ENCODE results near the gene FAM222B. TPM values are rescaled to one million over a fixed set of nuclear protein-coding genes. Genes with fewer than 3 reads are reported as not detected.

Gene FAM222B
- total RNA-seq, 5 donors from 2014 or later (not counting 1 experiment from before 2014, with no cell fraction given), result 17.6 to 23.4 (median 23.3) TPM

DNA sequence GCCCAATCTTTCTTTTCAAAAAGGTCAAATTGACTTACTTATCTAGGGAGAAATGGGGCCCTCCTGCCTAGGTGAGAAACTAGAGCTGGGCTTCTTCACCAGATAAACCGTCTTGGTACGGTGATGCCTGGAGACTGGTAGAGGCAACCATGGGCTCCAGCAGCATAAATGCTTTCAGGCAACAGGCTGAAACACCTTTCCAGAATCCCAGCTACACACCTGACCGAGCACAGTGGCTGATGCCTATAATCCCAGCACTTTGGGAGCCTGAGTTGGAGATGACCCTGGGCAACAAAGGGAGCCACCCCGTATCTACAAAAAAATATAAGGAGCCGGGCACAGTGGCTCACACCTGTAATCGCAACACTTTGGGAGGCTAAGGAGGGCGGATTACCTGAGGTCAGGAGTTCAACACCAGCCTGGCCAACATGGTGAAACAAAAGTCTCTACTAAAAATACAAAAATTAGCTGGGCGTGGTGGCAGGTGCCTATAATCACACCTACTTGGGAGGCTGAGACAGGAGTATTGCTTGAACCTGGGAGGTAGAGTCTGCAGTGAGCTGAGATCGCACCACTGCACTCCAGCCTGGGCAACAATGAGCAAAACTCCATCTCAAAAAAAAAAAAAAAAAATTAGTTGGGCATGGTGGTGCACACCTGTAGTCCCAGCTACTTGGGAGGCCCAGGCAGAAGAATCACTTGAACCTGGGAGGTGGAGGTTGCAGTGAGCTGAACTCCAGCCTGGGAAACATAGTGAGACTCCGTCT is 90.8 kb downstream of the FAM222B start:
- H3K36me3 Mint-ChIP-seq, result peaks cover 4% of the 10 kb centered on the region
- no peaks in the 10 kb centered on the region for H3K9me3 Mint-ChIP-seq
- WGBS (ENCODE audit: insufficient coverage), result 100% methylated on average over 2 of the region's 10 CpGs
- Histone ChIP-seq H3K9me3 (no peaks in the 10 kb centered on the region), H3K4me3 (ENCODE audit: control insufficient read depth in 1 of 2, extremely low read depth in 1 of 2, low read length in 1 of 2) (no peak overlapping the region), H3K4me1 (ENCODE audit: control insufficient read depth in 1 of 2, extremely low read depth in 1 of 2, insufficient read depth in 2 of 2, low read length in 2 of 2) (peaks cover 0 to 11% of the 10 kb centered on the region in 2 experiments), H3K27ac (ENCODE audit: low read length) (no peak overlapping the region), H3K27me3 (replicated peaks in 1 of 2; ENCODE audit: control insufficient read depth in 2 of 2, extremely low read depth in 1 of 2, insufficient read depth in 2 of 2, low read length in 1 of 2) (no peaks in the 10 kb centered on the region), H3K36me3 (ENCODE audit: control insufficient read depth in 2 of 2, extremely low read depth in 1 of 2, insufficient read depth in 1 of 2, low read length in 1 of 2) (peaks cover 13 to 17% of the 10 kb centered on the region in 2 donors)
- H3K4me1 Mint-ChIP-seq, result peaks cover 5 to 8% (median 8%) of the 10 kb centered on the region in 3 donors
- no peak overlapping the region for H3K27ac Mint-ChIP-seq
- CTCF ChIA-PET, result interaction anchor here (0.6 to 12.2 kb wide), 10 partner anchors 11 to 288 kb away, joined by 3 to 197 read pairs (median 4); partner anchors contain the start of genes NEK8 (in 1 of the 2), RPL23A (in 1 of the 2) and TLCD1 (in 1 of the 2)
- ATAC-seq (replicated peaks in 1 of 4) (no peak), DNase-seq (no peak)
- POLR2A ChIA-PET, result interaction anchor here (0.5 to 0.7 kb wide), 3 partner anchors 11 to 76 kb away, joined by 3 to 4 read pairs (median 3); partner anchors contain the start of gene TLCD1 (in 1 of the 2)
- no peak overlapping the region for H3K4me3 Mint-ChIP-seq
- H3K27me3 Mint-ChIP-seq, result no peaks in the 10 kb centered on the region

DNA sequence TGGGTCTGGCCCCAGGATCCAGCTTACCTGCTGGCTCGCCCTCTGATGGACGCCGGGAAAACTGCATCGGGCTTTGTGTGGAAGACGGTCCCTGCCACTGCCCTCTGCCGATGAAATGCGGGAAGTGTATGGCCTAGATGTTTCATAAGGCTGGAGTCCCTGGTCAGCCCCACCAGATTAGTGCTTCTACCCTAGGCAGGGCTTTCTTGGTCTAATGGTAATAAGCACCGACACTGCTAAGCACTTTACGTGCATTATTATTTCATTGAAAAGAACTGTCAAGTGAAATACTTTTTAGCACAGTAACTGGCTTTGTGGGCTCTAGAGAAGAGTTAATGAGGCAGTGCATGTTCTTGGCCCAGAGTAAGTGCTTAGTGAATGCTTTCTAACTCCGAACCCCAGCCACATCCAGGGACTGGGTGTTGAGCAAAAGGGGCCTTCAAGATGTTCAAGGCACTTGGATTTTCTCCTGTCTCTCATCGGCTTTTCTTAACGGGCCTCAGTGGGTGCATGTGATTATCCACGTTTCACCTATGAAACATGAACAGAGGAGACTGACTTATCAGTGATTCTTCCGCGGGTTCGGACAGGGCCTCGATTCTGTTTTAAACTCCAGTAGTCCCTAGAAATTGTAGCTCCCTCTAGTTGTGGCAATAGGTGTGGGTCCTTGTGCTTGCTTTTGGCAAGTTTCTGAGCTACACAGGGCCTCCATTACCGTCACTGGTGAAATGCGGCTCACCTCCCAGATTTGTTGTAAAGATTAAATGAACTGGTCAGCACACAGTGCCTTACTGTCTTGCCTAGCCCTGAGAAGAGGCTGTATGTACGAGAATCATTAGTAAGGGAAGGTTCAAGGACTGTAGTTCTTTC is 92.2 kb downstream of the FAM222B start:
- Histone ChIP-seq H3K27ac (ENCODE audit: low read length) (no peak overlapping the region), H3K4me3 (ENCODE audit: control insufficient read depth in 1 of 2, extremely low read depth in 1 of 2, low read length in 1 of 2) (no peak overlapping the region), H3K27me3 (replicated peaks in 1 of 2; ENCODE audit: control insufficient read depth in 2 of 2, extremely low read depth in 1 of 2, insufficient read depth in 2 of 2, low read length in 1 of 2) (no peaks in the 10 kb centered on the region), H3K9me3 (no peaks in the 10 kb centered on the region), H3K36me3 (ENCODE audit: control insufficient read depth in 2 of 2, extremely low read depth in 1 of 2, insufficient read depth in 1 of 2, low read length in 1 of 2) (peaks cover 13 to 17% of the 10 kb centered on the region in 2 donors), H3K4me1 (ENCODE audit: control insufficient read depth in 1 of 2, extremely low read depth in 1 of 2, insufficient read depth in 2 of 2, low read length in 2 of 2) (peaks cover 9 to 25% of the 10 kb centered on the region in 2 experiments)
- peaks cover 5 to 20% (median 20%) of the 10 kb centered on the region in 3 donors for H3K4me1 Mint-ChIP-seq
- ChIA-PET POLR2A (interaction anchor here (1.0 to 1.3 kb wide), 5 partner anchors 21 to 31 kb away, joined by 3 to 10 read pairs (median 4); partner anchors contain the start of genes NEK8 (in 1 of the 2), RPL23A (in 1 of the 2) and TLCD1 (in 1 of the 2)), CTCF (interaction anchor here (0.6 to 12.2 kb wide), 14 partner anchors 13 to 212 kb away, joined by 3 to 197 read pairs (median 3); partner anchors contain the start of genes NEK8 (in 2 of the 2), TLCD1 (in 2 of the 2), BLTP2 (in 1 of the 2) and FAM222B (in 1 of the 2))
- no peaks in the 10 kb centered on the region for H3K9me3 Mint-ChIP-seq
- H3K4me3 Mint-ChIP-seq, result no peak overlapping the region
- peaks cover 4% of the 10 kb centered on the region for H3K36me3 Mint-ChIP-seq
- H3K27ac Mint-ChIP-seq, result peak overlapping the region in 1 of 2 donors; percentile 58
- peak; percentile 82 to 92 (median 86) for ATAC-seq (replicated peaks in 1 of 4)
- peak; percentile 66 to 94 (median 83) for DNase-seq
- 34% methylated on average over 12 of the region's 20 CpGs for WGBS (ENCODE audit: insufficient coverage)
- no peaks in the 10 kb centered on the region for H3K27me3 Mint-ChIP-seq

DNA sequence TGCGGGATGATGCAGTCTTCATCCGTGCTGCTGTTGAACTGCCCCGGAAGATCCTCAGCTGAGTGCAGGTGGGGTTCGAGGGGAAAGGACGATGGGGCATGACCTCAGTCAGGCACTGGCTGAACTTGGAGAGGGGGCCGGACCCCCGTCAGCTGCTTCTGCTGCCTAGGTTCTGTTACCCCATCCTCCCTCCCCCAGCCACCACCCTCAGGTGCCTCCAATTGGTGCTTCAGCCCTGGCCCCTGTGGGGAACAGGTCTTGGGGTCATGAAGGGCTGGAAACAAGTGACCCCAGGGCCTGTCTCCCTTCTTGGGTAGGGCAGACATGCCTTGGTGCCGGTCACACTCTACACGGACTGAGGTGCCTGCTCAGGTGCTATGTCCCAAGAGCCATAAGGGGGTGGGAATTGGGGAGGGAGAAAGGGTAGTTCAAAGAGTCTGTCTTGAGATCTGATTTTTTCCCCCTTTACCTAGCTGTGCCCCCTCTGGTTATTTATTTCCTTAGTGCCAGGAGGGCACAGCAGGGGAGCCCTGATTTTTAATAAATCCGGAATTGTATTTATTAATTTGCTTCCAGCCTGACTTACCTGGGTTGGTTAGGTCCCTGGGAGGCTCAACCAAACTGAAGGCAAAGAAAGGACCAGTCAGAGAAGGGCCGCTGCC is 92.9 kb downstream of the FAM222B start:
- peak in 1 of 4 experiments; percentile 2 for ATAC-seq (replicated peaks in 1 of 4)
- 69% methylated on average over 6 of the region's 11 CpGs for WGBS (ENCODE audit: insufficient coverage)

DNA sequence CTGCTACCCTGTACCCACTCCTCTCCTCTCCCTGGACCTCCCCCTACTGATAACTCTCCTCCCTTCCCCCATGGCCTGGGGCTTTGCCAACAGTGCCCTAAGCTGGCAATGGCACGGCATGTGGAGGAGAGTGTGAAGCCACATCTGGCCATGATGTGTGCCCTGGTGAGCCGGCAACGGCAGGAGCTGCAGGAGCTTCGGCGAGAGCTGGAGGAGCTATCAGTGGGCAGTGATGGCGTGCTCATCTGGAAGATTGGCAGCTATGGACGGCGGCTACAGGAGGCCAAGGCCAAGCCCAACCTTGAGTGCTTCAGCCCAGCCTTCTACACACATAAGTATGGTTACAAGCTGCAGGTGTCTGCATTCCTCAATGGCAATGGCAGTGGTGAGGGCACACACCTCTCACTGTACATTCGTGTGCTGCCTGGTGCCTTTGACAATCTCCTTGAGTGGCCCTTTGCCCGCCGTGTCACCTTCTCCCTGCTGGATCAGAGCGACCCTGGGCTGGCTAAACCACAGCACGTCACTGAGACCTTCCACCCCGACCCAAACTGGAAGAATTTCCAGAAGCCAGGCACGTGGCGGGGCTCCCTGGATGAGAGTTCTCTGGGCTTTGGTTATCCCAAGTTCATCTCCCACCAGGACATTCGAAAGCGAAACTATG is 93.6 kb downstream of the FAM222B start:
- WGBS (ENCODE audit: insufficient coverage), result 96% methylated on average over 15 of the region's 18 CpGs
- Mint-ChIP-seq H3K4me1 (peaks cover 5 to 30% (median 25%) of the 10 kb centered on the region in 3 donors), H3K27me3 (no peaks in the 10 kb centered on the region), H3K27ac (no peak overlapping the region), H3K36me3 (peaks cover 4% of the 10 kb centered on the region), H3K4me3 (no peak overlapping the region), H3K9me3 (no peaks in the 10 kb centered on the region)
- Histone ChIP-seq H3K4me3 (ENCODE audit: control insufficient read depth in 1 of 2, extremely low read depth in 1 of 2, low read length in 1 of 2) (no peak overlapping the region), H3K27me3 (replicated peaks in 1 of 2; ENCODE audit: control insufficient read depth in 2 of 2, extremely low read depth in 1 of 2, insufficient read depth in 2 of 2, low read length in 1 of 2) (no peaks in the 10 kb centered on the region), H3K9me3 (no peaks in the 10 kb centered on the region), H3K36me3 (ENCODE audit: control insufficient read depth in 2 of 2, extremely low read depth in 1 of 2, insufficient read depth in 1 of 2, low read length in 1 of 2) (peaks cover 13 to 17% of the 10 kb centered on the region in 2 donors), H3K27ac (ENCODE audit: low read length) (no peak overlapping the region), H3K4me1 (ENCODE audit: control insufficient read depth in 1 of 2, extremely low read depth in 1 of 2, insufficient read depth in 2 of 2, low read length in 2 of 2) (peaks cover 16 to 38% of the 10 kb centered on the region in 2 experiments)
- ATAC-seq (replicated peaks in 1 of 4) (no peak), DNase-seq (no peak)
- ChIA-PET POLR2A (interaction anchor here in 1 of 2 donors (1.0 kb wide), 1 partner anchor 29 kb away, joined by 4 read pairs; the partner anchor contains the start of gene RPL23A), CTCF (interaction anchor here (0.6 to 12.2 kb wide), 6 partner anchors 13 to 202 kb away, joined by 3 to 197 read pairs (median 6); partner anchors contain the start of genes NEK8 (in 2 of the 2), TLCD1 (in 2 of the 2), RPL23A (in 1 of the 2) and SUPT6H (in 1 of the 2))

More for the DNA sequence above, 92.9 kb downstream of the FAM222B start:
- H3K4me1 Mint-ChIP-seq, result peaks cover 5 to 28% (median 25%) of the 10 kb centered on the region in 3 donors
- Histone ChIP-seq H3K9me3 (no peaks in the 10 kb centered on the region), H3K4me1 (ENCODE audit: control insufficient read depth in 1 of 2, extremely low read depth in 1 of 2, insufficient read depth in 2 of 2, low read length in 2 of 2) (peaks cover 16 to 33% of the 10 kb centered on the region in 2 experiments), H3K27me3 (replicated peaks in 1 of 2; ENCODE audit: control insufficient read depth in 2 of 2, extremely low read depth in 1 of 2, insufficient read depth in 2 of 2, low read length in 1 of 2) (no peaks in the 10 kb centered on the region), H3K4me3 (ENCODE audit: control insufficient read depth in 1 of 2, extremely low read depth in 1 of 2, low read length in 1 of 2) (no peak overlapping the region), H3K27ac (ENCODE audit: low read length) (no peak overlapping the region), H3K36me3 (ENCODE audit: control insufficient read depth in 2 of 2, extremely low read depth in 1 of 2, insufficient read depth in 1 of 2, low read length in 1 of 2) (peaks cover 13 to 17% of the 10 kb centered on the region in 2 donors)
- H3K4me3 Mint-ChIP-seq, result no peak overlapping the region
- DNase-seq, result no peak
- no peaks in the 10 kb centered on the region for H3K9me3 Mint-ChIP-seq
- H3K36me3 Mint-ChIP-seq, result peaks cover 4% of the 10 kb centered on the region
- no peaks in the 10 kb centered on the region for H3K27me3 Mint-ChIP-seq
- peak overlapping the region in 1 of 2 donors; percentile 58 for H3K27ac Mint-ChIP-seq
- CTCF ChIA-PET, result interaction anchor here (0.5 to 12.2 kb wide), 13 partner anchors 9 to 201 kb away, joined by 3 to 197 read pairs (median 3); partner anchors contain the start of genes NEK8 (in 2 of the 2), TLCD1 (in 2 of the 2), BLTP2 (in 1 of the 2) and FAM222B (in 1 of the 2)
- POLR2A ChIA-PET, result interaction anchor here (1.0 to 1.3 kb wide), 5 partner anchors 20 to 30 kb away, joined by 3 to 10 read pairs (median 4); partner anchors contain the start of genes NEK8 (in 1 of the 2), RPL23A (in 1 of the 2) and TLCD1 (in 1 of the 2)

Measured in T-cell (primary cell).